KG1 (cell line): ENCODE measurements around the gene UCP2.

Source experiments
- DNase-seq: peaks from one replicate; lab custom pipeline; 2025; lab: John Stamatoyannopoulos, UW

Gene UCP2, protein sequence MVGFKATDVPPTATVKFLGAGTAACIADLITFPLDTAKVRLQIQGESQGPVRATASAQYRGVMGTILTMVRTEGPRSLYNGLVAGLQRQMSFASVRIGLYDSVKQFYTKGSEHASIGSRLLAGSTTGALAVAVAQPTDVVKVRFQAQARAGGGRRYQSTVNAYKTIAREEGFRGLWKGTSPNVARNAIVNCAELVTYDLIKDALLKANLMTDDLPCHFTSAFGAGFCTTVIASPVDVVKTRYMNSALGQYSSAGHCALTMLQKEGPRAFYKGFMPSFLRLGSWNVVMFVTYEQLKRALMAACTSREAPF

DNA sequence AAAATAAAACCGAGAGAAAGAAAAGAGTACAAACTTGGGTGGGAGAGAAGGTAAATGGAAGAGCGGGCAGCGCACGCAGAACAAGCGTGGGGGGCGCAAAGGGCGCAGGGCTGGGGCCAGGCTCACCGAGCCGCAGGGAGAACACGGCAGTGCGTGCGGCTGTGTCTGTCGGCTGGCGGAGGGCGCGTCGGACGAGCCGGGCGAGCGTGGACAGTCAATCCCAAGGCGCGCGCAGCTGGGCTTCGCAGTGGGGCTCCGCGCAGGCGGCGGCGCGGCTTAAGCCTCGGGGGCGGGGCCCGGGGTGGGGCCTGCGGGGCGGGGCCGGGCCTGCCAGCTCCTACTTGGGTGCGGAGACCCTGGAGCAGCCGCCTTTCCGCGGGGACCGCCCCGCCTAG is at the start of gene UCP2:
Gene UCP2 (minus strand): TSS at position 249 of the 395 bp plus-strand sequence. CDS start 4,465 bp downstream, outside the sequence.
- DNase-seq, result peak; percentile 96

DNA sequence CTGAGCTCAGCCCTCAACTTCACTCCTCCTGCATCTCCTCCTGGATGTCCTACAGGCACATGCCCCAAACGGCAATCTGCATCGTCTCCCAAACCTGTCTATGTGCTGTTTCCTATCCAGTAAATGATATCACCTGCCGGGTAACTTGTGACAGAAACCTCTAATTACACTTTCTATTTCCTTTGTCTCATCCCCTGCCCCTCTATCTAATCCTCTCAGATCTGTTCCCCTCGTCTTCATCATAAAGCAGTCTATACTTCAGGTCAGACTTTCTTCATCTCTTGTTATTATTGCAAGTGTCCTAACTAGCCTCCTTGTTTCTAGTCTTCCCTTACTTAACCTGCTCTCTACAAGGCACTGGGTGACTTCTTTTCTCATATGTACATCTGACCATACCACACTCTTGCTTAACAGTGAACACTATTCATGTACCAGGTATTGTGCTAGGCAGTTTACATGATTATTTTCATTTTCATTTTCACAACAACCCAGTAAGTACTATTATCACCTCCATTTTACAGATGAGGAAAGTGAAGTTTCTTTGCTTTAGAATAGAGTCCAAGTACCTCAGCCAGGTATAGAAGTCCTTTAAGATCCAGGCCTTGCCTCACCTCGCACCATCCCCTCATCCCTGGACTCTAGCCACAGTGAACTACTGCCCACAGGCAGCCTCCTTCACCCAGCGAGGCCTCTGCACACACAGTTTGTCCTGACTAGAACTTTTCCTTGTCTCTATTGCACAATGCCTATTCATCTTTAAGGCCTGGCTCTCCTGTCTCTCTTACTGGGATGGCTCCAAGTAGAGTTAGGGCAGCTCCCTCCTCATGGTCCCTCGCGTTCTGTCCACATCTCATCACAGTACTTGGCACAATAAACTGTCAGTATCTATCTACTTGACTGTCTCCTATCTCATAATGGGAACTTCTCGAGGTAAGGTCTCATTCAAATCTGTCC is 48.4 kb upstream of the UCP2 start:
- no peak for DNase-seq

DNA sequence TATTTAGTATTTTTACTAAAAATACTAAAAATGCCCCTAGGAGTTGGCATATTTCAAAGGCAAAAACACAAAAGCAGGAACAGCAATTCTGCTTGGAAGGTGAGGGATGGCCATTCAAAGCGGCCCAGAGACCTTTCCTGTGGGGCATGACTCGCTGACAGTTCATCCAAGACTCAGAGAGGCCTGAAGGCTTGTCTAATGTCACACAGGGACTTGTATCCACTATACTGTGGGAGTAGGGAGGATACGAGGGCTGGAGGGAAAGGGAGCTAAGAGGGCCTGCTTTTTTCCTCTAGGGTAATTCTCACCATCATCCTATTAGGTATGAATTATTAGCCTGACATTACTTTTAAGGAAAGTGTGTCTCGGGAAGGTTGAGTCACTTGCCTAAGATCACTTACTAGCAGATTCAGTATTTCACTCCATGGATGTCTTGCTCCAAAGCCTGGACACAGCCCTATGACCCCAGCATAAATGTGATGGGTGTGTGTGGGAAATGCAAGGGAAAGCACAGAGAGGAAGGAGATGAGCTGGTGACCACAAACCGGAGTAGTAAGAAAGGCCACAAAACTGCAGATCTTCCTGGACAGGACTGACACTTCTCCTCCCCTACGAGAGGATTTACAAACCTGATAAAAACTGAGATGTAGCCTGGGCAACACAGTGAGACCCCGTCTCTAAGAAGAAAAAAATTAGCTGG is 43.0 kb upstream of the UCP2 start:
- no peak for DNase-seq

DNA sequence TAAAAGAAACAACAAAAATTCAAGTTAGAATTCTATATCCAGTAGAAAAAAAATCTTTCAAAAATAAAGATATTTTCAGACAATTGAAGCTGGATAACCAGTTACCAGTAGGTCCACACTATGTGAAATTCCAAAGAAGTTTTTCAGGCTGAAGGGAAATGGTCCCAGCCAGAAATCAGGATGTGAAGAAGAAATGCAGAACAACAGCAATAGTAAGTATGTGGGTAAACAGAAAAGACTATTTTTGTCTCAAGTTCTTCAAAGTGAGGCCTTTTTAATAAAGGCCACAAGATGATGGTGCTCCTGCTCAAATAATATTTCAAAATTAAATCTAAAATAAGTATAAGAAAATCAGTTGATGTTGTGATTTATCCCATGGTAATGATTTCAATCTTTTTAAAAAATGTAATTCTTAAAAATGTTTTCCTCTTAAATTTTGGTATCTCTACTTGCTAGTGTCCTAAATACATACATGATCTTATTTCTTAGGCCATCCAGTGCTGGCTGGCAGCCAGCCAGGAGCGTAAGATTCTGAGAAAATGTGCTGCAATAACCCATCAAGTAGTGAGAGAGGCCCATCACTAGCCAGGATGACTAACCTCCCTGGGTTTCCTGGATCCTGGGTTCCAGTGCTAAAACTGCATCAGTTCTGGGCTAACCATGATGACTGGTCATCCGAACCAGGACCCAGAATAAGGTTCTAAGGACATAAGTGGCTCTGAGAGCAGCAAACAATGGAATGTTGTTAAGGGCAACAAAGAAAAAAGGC is 41.8 kb upstream of the UCP2 start:
- DNase-seq, result no peak

DNA sequence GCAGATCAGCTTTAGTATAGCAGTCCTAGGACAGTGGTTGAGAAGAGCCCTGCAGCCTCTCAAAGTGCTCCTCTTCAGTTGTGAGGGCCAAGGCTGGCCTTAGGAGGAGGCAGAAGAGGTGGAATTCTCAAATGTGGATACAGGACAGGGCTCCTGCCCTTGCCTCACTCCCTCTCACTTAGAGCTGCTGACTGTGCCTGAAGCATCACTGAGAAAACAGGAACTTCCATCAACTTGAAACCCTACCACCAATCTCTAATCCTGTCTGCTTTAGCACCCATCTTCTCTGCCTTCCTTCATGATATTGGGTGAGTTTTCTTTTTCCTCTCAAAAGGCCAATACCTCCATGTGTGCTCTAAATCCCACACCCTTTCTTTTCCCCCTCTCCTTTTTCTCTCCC is 40.6 kb upstream of the UCP2 start:
- no peak for DNase-seq

DNA sequence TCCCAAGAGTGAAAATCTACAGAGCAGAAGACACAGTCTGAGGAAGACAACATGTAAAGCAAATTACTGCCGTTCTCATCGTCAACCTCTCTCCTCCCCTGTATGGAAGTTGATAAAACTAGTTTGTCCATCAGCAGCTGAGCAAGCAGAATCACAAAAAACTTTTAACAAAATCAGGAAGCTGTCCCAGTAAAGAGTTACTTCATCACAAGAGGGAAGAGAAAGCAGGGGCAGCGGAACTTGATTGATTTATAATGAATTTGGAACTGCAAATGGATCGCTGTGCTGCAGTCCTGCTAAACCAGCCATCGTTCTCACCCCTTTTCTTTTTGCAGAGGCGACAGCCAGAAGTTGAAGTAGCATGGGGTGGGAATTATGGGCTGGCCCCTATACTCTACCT is 39.9 kb upstream of the UCP2 start:
- no peak for DNase-seq

DNA sequence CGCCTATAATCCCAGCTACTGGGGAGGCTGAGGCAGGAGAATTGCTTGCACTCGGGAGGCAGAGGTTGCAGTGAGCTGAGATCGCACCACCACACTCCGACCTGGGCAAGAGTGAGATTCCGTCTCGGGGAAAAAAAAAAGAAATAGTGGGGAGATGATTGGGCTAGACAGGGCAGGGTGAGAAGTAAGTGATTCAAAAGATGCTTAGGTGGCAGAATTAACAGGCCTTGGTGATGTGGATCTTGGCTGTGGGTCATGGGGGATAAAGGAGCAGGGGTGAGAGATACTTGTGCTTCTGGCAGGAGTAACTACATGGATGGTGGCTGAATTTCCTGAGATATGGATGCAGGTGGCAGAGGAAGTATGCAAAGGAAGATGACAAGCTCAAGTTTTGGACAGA is 39.4 kb upstream of the UCP2 start:
- DNase-seq, result no peak

DNA sequence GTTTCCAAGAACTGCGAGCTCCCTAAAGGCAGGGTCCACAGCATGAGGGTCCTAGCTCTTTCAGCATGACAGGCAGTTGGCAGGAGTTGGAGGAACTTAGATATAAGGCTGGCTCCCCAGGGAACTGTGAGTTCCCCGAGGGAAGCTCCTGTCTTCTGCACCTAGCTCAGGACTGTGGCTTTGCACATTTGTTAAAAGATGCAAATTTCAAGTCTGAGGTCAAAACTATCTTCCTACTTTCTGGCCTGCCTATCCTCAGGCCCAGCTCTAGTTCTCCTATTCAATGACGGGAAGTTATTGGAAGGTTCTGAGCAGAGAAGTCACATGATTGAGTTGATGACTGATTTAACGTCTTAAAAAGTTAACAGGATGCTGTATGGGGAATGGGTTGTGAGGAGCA is 37.9 kb upstream of the UCP2 start:
- no peak for DNase-seq

DNA sequence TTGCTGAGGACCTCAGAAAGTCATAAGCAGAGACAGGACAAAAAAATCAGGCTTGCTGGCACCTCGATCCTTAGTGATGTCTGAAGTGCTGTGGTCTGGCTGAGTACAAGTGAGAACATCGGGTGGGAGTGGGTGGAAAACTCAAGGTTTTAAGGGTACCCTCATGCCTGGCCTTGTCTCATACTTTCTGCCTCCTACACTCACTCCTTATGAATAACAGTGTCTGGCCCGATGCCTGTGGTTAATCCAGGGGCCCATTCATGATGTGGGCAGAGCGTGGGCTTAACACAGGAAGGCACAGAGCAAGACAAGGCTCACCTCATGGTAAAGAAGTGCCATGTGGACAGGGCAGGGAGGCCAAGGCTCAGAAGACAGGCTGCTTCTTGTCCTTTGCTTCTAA is 37.2 kb upstream of the UCP2 start:
- DNase-seq, result no peak

DNA sequence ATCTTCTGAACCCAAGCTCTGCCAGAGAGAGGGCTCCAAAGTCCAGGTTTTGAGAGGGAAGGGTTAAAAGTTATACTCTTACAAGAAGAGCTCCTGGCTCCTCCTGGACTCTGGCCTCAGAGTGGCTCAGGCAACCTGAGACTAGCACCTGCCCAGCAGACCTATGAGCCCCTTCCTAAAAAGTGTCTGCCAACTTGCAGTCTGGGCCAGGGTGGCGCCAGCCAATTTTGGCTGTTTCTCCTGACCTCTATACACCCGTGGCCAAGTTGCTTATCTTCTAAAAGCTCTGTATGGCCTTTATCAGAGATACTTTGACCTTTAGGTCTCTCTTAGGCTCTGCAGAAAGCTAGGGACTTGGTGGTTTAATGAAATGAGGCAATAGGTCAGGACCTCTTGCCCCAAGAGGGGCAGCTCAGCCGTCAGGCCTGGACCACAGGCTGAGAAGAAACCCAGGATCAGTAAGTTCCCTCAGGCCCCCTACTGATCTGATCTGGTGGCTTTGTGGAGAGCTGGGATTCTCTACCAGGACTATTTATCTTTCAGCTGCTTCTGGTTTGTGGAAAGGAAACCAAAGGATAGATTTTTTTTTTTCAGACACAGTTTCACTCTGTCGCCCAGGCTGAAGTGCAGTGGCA is 36.6 kb upstream of the UCP2 start:
- no peak for DNase-seq

DNA sequence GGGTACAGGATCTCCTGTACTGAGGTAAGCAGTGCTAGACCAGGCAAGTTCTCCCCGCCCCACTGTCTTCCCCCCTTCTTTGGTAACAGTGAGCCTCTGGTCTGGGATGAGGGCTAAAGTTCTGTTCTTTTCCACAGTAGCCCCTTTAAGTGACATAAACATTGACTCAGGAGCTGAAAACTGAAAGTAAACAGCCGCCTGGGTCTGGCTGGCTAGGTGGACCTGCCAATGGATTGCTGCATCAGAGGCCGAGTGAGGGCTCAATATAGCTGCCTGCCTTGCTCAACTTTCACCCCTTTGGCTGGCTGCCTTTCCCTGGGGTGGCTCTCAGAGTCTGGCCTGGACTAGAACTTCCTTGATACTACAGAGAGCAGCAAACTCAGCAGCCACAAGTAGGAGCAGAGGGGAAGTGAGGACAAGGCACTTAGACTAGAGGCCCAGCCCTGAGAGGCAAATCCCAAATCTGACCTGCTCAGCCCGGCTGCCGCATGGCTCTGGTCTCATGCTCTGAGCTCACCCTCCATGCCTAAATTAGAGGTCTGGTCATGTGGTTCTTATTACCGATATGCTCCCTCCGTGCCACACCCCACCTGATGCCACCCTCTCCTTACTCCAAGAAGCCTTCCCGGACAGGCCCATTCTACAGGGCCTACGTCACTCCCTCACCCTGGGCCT is 35.8 kb upstream of the UCP2 start:
- DNase-seq, result no peak

DNA sequence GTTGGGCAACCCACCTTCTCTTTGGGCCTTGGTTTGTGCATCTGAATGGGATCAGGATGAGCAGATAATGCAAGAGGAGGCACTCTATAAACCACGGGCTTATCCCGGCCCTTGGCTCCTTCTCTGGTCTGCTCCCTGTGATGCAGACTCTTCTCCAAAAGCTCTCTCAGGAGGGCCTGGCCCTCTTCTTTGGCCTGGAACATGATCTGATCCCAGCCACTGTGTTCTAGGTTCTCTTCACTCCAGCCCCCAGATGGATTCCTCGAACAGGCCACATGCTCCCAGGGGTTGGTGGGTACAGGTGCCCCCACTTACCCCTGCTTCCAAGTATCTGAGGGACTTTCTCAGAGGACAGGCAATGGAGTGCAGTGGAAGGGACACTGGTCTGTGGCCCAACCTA is 35.0 kb upstream of the UCP2 start:
- no peak for DNase-seq

DNA sequence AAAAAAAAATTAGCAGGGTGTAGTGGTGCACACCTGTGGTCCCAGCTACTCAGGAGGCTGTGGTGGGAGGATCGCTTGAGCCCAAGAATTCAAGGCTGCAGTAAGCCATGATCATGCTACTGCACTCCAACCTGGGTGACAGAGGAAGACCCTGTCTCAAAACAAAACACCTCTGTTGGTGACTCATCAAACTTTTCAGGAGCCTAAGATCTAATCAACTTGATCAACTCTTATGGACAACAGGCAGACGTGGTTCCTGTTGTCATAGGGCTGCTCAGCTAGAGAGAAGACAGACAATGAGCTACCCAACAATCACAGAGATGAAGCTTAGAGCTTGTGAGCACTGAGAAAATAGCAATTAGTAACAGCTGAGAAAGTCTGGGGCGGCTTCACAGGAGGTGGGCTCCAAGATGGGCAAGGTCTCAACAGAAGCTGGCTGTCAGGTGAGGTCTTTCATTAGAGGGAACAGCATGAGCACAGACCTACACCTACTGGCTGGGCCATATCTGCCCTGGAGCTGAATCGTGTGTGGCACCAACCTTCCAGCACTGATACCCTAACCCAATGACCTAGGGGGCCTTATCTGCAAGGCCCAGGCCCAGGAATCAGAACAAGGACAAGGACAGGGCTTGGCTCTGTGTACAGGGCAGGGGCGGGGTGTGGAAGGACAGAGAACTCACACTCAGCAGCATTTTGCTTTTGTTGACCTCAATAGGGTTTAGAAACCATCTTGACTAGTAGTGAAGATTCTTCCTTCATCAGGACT is 33.5 kb upstream of the UCP2 start:
- no peak for DNase-seq

DNA sequence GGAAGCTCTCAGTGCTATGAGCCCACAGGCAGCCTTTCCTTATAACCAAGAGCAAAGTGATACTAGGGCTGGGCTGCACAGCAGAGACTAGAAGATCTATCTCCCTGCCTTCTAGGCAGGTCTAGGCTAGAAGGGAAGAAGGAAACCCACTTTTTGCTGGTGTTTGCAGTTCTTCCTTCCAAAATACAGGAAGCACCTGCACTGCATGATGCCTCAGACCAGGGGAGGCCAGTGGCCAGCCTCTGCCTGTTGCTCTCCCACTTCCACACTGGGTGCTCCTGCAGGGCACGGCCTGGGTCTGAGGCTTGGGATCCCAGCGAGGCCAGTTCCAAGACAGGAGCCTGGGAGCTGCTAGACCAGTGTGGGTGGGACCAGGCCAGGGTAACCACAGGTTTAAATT is 32.2 kb upstream of the UCP2 start:
- DNase-seq, result no peak

DNA sequence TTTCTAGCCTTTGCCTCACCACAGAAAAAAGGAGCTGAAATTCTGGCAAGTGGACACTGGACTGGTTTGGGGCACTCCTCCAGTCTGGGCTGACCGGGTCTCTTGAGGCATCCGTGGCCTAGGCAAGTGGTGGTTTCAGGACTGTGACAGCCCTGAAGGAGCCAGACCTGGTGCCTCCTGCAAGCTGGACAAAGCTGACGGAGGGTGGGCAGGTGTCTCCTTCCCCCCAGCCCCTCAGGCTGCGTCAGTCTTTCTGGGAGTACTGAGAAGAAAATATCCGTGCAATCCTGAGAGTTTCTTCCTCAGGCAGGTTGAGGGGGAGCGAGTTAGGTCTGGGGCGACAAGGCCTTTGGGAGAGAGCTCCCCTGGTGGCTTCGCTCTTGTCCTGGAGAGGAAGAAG is 30.5 kb upstream of the UCP2 start:
- DNase-seq, result no peak

DNA sequence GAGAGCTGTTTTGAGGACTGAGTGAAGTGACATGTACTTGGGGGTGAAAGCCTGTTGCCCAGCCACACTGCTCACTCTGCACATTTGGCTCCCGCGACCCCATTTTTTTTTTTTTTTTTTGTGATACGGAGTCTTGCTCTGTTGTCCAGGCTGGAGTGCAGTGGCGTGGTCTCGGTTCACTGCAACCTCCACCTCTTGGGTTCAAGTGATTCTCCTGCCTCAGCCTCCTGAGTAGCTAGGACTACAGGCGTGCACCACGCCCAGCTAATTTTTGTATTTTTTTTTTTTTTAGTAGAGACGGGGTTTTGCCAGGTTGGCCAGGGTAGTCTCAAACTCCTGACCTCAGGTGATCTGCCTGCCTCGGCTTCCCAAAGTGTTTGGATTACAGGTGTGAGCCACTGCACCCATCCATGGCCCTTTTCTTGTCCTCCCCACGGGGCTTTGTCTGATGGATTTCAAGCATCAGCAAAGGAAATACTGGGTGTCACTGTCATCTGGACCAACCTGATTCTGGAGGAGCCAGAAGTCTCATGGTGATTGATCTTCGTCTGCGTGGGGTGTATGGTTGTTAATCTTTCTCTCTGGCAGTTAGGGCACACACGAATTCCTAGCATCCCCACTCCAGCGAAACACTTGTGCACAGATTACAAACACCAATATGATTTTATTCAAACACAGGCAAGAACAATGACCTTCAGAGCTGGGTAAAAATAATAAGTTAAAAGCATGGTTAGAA is 29.6 kb upstream of the UCP2 start:
- DNase-seq, result no peak

DNA sequence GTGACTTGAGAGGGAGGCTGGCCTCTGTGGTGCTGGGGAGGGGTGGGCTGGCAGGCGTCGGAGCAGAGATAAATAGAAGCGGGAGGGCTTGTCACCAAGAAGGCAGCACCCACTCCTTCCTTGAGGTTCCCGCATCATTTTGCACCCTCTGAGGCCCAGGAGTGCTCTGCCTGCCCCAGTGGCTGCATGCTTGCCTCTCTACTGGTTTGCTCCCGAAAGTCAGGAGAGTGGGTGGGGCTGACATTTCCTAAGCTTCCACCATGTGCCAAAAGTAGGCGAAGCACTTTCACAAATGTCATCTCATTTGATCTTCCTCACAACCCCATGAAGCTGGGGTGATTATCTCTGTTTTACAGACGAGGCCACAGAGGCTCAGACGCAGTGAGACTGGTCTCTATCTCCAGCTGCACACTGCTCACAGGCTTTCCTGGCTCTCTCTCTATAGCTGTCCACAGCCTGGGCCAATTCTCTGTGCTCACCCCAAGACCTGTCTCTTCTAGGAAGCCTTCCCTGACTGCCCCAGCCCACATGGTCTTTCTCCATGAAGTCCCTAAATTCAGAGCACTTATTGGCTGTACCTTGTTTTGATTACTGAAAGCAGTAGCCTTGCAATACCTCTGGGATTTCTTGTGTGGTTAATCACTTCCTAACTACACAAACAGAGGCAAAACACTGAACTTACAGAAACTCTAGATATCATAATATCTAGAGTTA is 28.9 kb upstream of the UCP2 start:
- DNase-seq, result peak; percentile 37
